Measurements from ENCODE around the gene EDIL3. TPM values are rescaled to one million over a fixed set of nuclear protein-coding genes. Genes with fewer than 3 reads are reported as not detected.

Gene EDIL3
- total and polyA plus RNA-seq, 2 of the 8 experiments (the other 6 are each of a cell fraction or from before 2014, with no cell fraction given), result 14.7 to 47.2 TPM

DNA sequence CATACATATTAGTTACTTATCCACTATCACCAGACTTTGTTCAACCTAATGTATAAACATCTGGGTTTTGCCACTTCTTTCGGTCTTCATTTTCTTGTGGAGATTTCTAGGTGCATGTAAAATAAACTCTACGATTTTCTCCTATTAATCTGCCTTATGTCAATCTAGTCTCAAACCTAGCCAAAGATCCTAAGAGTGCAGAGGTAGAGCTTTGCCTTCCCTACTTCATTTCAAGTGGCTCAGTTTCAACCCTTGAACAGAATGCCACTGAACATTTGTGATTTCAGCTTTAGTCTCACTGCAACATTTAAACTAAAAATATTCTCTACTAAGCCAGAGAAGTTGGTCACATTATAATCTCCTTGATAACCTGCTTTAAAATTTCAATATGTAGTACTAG lies 94.0 kb downstream of the EDIL3 start:
- Histone ChIP-seq H2BK12ac (ENCODE audit: low read depth, low read length) (no peak overlapping the region), H3K27me3 (replicated peaks in 1 of 4; ENCODE audit: control insufficient read depth in 3 of 4, extremely low read depth in 1 of 4, insufficient read depth in 3 of 4, low read length in 3 of 4) (no peaks in the 10 kb centered on the region), H3K4me1 (replicated peaks in 1 of 4; ENCODE audit: control insufficient read depth in 3 of 4, insufficient read depth in 4 of 4, low read length in 3 of 4) (peaks cover 0 to 4% (median 2%) of the 10 kb centered on the region in 4 experiments; a peak in 6 of 7 replicates), H4K8ac (ENCODE audit: extremely low read depth, insufficient read depth, low read length) (no peak overlapping the region), H3K23me2 (ENCODE audit: low read depth, low read length) (no peaks in the 10 kb centered on the region), H3K14ac (ENCODE audit: insufficient read length) (no peak overlapping the region), H3K4me2 (ENCODE audit: insufficient read depth in 1 of 2, low read depth in 2 of 2, low read length in 2 of 2) (no peak overlapping the region), H3K18ac (ENCODE audit: extremely low read depth, low read length) (no peak overlapping the region), H3K4me3 (ENCODE audit: extremely low read depth in 1 of 4, insufficient read depth in 2 of 4, low read depth in 3 of 4, low read length in 4 of 4) (no peak overlapping the region), H3K23ac (ENCODE audit: insufficient read length) (no peak overlapping the region), H4K91ac (replicated peaks; ENCODE audit: insufficient read length, low read length) (no peak overlapping the region), H2BK120ac (replicated peaks; ENCODE audit: low read depth, low read length) (no peak overlapping the region), H3K36me3 (ENCODE audit: control insufficient read depth in 2 of 4, insufficient read depth in 4 of 4, low read length in 3 of 4) (no peaks in the 10 kb centered on the region), H3K56ac (replicated peaks; ENCODE audit: insufficient read length, low read depth, low read length) (no peak overlapping the region), H3K27ac (ENCODE audit: low read depth, low read length) (no peak overlapping the region), H2BK5ac (ENCODE audit: low read depth, low read length) (no peak overlapping the region), H2AK5ac (ENCODE audit: low read depth, low read length) (no peak overlapping the region), H2BK20ac (ENCODE audit: low read length) (no peak overlapping the region), H3K9ac (replicated peaks in 1 of 4; ENCODE audit: extremely low read depth in 1 of 4, low read depth in 3 of 4, low read length in 3 of 4) (no peak overlapping the region), H4K20me1 (replicated peaks in 1 of 2; ENCODE audit: control insufficient read depth in 1 of 2, insufficient read depth in 2 of 2, low read length in 2 of 2) (no peaks in the 10 kb centered on the region), H3K79me2 (ENCODE audit: control insufficient read depth in 1 of 2, insufficient read depth in 2 of 2, low read length in 2 of 2) (peaks cover 0 to 2% of the 10 kb centered on the region in 2 experiments; a peak in 1 of 4 replicates), H3K79me1 (ENCODE audit: low read depth, low read length) (no peaks in the 10 kb centered on the region), H2AFZ (ENCODE audit: low read length) (no peak overlapping the region), H2BK15ac (ENCODE audit: low read length) (no peak overlapping the region), H3K9me3 (ENCODE audit: insufficient read depth in 2 of 2, low read depth in 1 of 2, low read length in 1 of 2) (no peaks in the 10 kb centered on the region), H4K5ac (ENCODE audit: insufficient read length, low read depth, low read length) (no peak overlapping the region), H3K4ac (replicated peaks; ENCODE audit: insufficient read length, low read depth, low read length) (no peak overlapping the region)
- DNase-seq (ENCODE audit: low read depth in 1 of 2, low spot score in 2 of 2) (no peak), FAIRE-seq (no peak)
- POLR2A ChIA-PET (ENCODE audit: partially characterized antibody), result no interaction called here
- WGBS, 2 experiments (ENCODE audit: extremely low coverage in 1 of 2, insufficient coverage in 1 of 2, insufficient read length in 1 of 2, insufficient replicate concordance in 2 of 2, low coverage in 1 of 2, low lambda C conversion rate in 2 of 2, missing lambda C conversion rate in 1 of 2), result 89% methylated on average over 2 of the region's 2 CpGs; no CpG with 5 or more reads in 1 of the 2 experiments
- CTCF ChIA-PET (ENCODE audit: partially characterized antibody), result no interaction called here
- TF ChIP-seq KDM5A (IDR thresholded peaks at IDR 0.05; ENCODE audit: low read length), result no peak
- no peak for TF ChIP-seq FOSL1 (IDR thresholded peaks at IDR 0.05; ENCODE audit: insufficient read depth, low read depth, low read length)
- no peak for TF ChIP-seq POLR2AphosphoS5 (IDR thresholded peaks at IDR 0.05; ENCODE audit: low read depth, low read length)
- TF ChIP-seq SAP30 (IDR thresholded peaks at IDR 0.05; ENCODE audit: insufficient read depth, insufficient replicate concordance, low read length), result no peak

All from H1 (cell line).